Caco-2 (cell line): Measurements from ENCODE around the gene CDK2. TPM values are rescaled to one million over a fixed set of nuclear protein-coding genes. Genes with fewer than 3 reads are reported as not detected.
"Not testable (repeated sequence)": the region's sequence is repeated elsewhere in the genome, so short reads cannot be mapped to it uniquely, and the experiment has no call there.

Source experiments
- Bru-seq: library from RNA; stranded (reverse); fragments of 400-500 nt; gene quantifications from one replicate; lab custom pipeline; 2021; lab: Mats Ljungman, UMichigan
- BruChase-seq, 2 experiments: library from RNA; stranded (reverse); fragments of 400-500 nt; gene quantifications; one replicate each; lab custom pipeline; 2021; lab: Mats Ljungman, UMichigan
- BruUV-seq: library from RNA; stranded (reverse); fragments of 400-500 nt; replicated peaks from 2 replicates; lab custom pipeline; 2021; lab: Mats Ljungman, UMichigan
- CTCF ChIA-PET: fragments of 300-600 bp; sonication (Branson Sonifier 250); formaldehyde crosslinking; loops from one replicate; lab custom pipeline; 2022; ENCODE audit warnings: antibody characterized with exemption; lab: Charles Lee
- POLR2A ChIA-PET: fragments of 300-600 bp; sonication (Branson Sonifier 250); formaldehyde crosslinking; loops from one replicate; lab custom pipeline; 2022; ENCODE audit warnings: antibody characterized with exemption; lab: Charles Lee
- DNase-seq, 2 experiments: peaks; one replicate each; pipeline versions ENCODE4 v3.0.0 to v3.0.0-alpha.2; 2020 to 2022
- H3K27me3 ChIP-seq: replicated peaks from 2 replicates; pipeline ENCODE4 v1.6.0; 2011; ENCODE audit warnings: low read length; ENCODE audit not compliant: control insufficient read depth, insufficient read depth
- H3K36me3 ChIP-seq: 2 replicates; pipeline ENCODE4 v1.5.1; 2011; ENCODE audit warnings: low read length; ENCODE audit not compliant: control insufficient read depth, insufficient read depth
- H3K4me1 ChIP-seq: fragments of 250-450 bp; sonication (Bioruptor Pico); 2 replicates; pipeline ENCODE4 v1.5.1; 2020; ENCODE audit warnings: mild to moderate bottlenecking
- H3K4me3 ChIP-seq: 2 replicates; pipeline ENCODE4 v1.5.1; 2011; ENCODE audit warnings: low read depth, mild to moderate bottlenecking, control low read depth, low read length
- H3K9me3 ChIP-seq: fragments of 250-450 bp; sonication (Bioruptor Pico); 2 replicates; pipeline ENCODE4 v1.5.1; 2020; ENCODE audit warnings: mild to moderate bottlenecking, moderate library complexity
- H3K27ac Mint-ChIP-seq: one replicate; pipeline ENCODE4 v1.8.0; 2022; ENCODE audit warnings: mixed read lengths; ENCODE audit not compliant: unreplicated experiment
- H3K27me3 Mint-ChIP-seq: one replicate; pipeline ENCODE4 v1.8.0; 2022; ENCODE audit warnings: mixed read lengths; ENCODE audit not compliant: insufficient read depth, unreplicated experiment
- H3K36me3 Mint-ChIP-seq: one replicate; pipeline ENCODE4 v1.8.0; 2022; ENCODE audit warnings: mild to moderate bottlenecking, mixed read lengths; ENCODE audit not compliant: insufficient read depth, unreplicated experiment
- H3K4me1 Mint-ChIP-seq: one replicate; pipeline ENCODE4 v1.8.0; 2022; ENCODE audit warnings: low read depth, mixed read lengths; ENCODE audit not compliant: unreplicated experiment
- H3K4me3 Mint-ChIP-seq: one replicate; pipeline ENCODE4 v1.8.0; 2022; ENCODE audit warnings: mild to moderate bottlenecking, moderate library complexity, mixed read lengths; ENCODE audit not compliant: unreplicated experiment
- H3K9me3 Mint-ChIP-seq: one replicate; pipeline ENCODE4 v1.8.0; 2022; ENCODE audit warnings: mixed read lengths; ENCODE audit not compliant: unreplicated experiment
- CTCF ChIP-seq, 2 experiments: fragments of 200-600 bp in 1 of 2; IDR thresholded peaks; 1 replicate in 1 of 2; 2 replicates in 1 of 2; pipeline versions ENCODE4 v1.5.1 to v1.8.0; 2011 to 2022; ENCODE audit warnings: antibody characterized with exemption in 1 of 2, control low read depth in 1 of 2, inconsistent platforms in 1 of 2, low read depth in 1 of 2, low read length in 1 of 2, mild to moderate bottlenecking in 1 of 2, moderate library complexity in 1 of 2; ENCODE audit not compliant: insufficient read depth in 1 of 2, severe bottlenecking in 1 of 2, unreplicated experiment in 1 of 2
- intact Hi-C: fragments of 100-400 bp; cut with micrococcal nuclease; formaldehyde crosslinking; loops from one replicate; pipeline ENCODE4 v1.10.0; 2022; ENCODE audit not compliant: unreplicated experiment
- long read RNA-seq: library from polyadenylated mRNA; stranded (forward); transcript quantifications from one replicate; pipeline ENCODE4 v2.0.0, GENCODE V29; 2022
- total RNA-seq: library from RNA; stranded (reverse); gene quantifications from 2 replicates; pipeline ENCODE4 v1.2.3, GENCODE V29; 2022

Gene CDK2
- total RNA-seq (103 and 110 TPM in 2 replicates), Bru-seq, nascent RNA (percentile 91 among the genes with signal in this experiment), BruChase-seq, experiment 1, labeled RNA remaining after a 2-hour chase (percentile 98 among the genes with signal in this experiment), BruChase-seq, experiment 2, labeled RNA remaining after a 6-hour chase (percentile 98 among the genes with signal in this experiment)
- long read RNA-seq, transcript CDK2-201 (7 exons, 2,296 nt): major isoform, 141 of 185 reads
- long read RNA-seq, transcript CDK2-208 (6 exons, 2,598 nt): minor isoform, 6 of 185 reads
- long read RNA-seq, transcript CDK2-202 (6 exons, 1,260 nt): minor isoform, 10 of 185 reads
- long read RNA-seq, partial matches to known transcripts: 14 of 185 reads
- long read RNA-seq, other reads (novel, unspliced or antisense): 11 of 185 reads

GRCh38 chr12:55966408-55967281 is at the start of gene CDK2:
Gene CDK2, plus strand, starts transcription at chr12:55966830. Its CDS starts 179 bp downstream, at chr12:55967009.
- H3K9me3 Mint-ChIP-seq: no peaks in the 10 kb centered on the region
- H3K36me3 Mint-ChIP-seq: peaks cover 52% of the 10 kb centered on the region
- Histone ChIP-seq H3K27me3 (no peaks in the 10 kb centered on the region), H3K36me3 (no peaks in the 10 kb centered on the region), H3K4me3 (peak within 1 kb of the TSS; percentile 90), H3K4me1 (peaks cover 33% of the 10 kb centered on the region), H3K9me3 (no peaks in the 10 kb centered on the region)
- peak within 1 kb of the TSS; percentile 95 for H3K27ac Mint-ChIP-seq
- no peak for TF ChIP-seq CTCF (IDR thresholded peaks at IDR 0.05; ENCODE audit: insufficient read depth in 1 of 2, low read depth in 1 of 2, low read length in 1 of 2, severe bottlenecking in 1 of 2, unreplicated experiment in 1 of 2)
- ChIA-PET POLR2A (interaction anchor here (0.5 to 1.6 kb wide), 2 partner anchors 8 to 73 kb away, joined by 3 to 5 read pairs; partner anchors contain the start of gene RAB5B), CTCF (interaction anchor here (0.7 to 0.9 kb wide), 2 partner anchors 10 to 1249 kb away, joined by 3 to 8 read pairs; no protein-coding TSS in a partner anchor)
- H3K4me3 Mint-ChIP-seq: peak within 1 kb of the TSS; percentile 98
- intact Hi-C loops: loop anchor here (1.0 kb wide), 1 partner anchor 10 kb away; no protein-coding TSS in a partner anchor
- peak; percentile 91 to 96 for DNase-seq
- BruUV-seq: TSS peak; percentile 61
- no peaks in the 10 kb centered on the region for H3K27me3 Mint-ChIP-seq
- H3K4me1 Mint-ChIP-seq: peaks cover 23% of the 10 kb centered on the region

- H3K4me1 ChIP-seq, BruUV-seq, H3K27me3 ChIP-seq, H3K36me3 ChIP-seq, H3K9me3 Mint-ChIP-seq, H3K4me3 Mint-ChIP-seq, H3K4me3 ChIP-seq, H3K27me3 Mint-ChIP-seq, H3K27ac Mint-ChIP-seq, DNase-seq, H3K9me3 ChIP-seq, POLR2A ChIA-PET, intact Hi-C loops, CTCF ChIA-PET, H3K4me1 Mint-ChIP-seq: not testable (repeated sequence)
- H3K36me3 Mint-ChIP-seq: peaks cover 45% of the 10 kb centered on the region
These were observed 47.6 kb upstream of the CDK2 start for GRCh38 chr12:55919032-55919431.

GRCh38 chr12:55922126-55922525 is 44.5 kb upstream of the CDK2 start:
- BruUV-seq: no TSS peak
- Mint-ChIP-seq H3K27ac (no peak overlapping the region), H3K4me1 (peaks cover 12% of the 10 kb centered on the region), H3K27me3 (no peaks in the 10 kb centered on the region), H3K9me3 (no peaks in the 10 kb centered on the region), H3K36me3 (peaks cover 44% of the 10 kb centered on the region), H3K4me3 (no peak overlapping the region)
- intact Hi-C loops: no loop called here
- ChIA-PET CTCF (interaction anchor here (1.0 kb wide), 1 partner anchor 52 kb away, joined by 3 read pairs; no protein-coding TSS in a partner anchor), POLR2A (no interaction called here)
- H3K9me3 ChIP-seq: no peaks in the 10 kb centered on the region
- no peak for DNase-seq
- H3K4me1 ChIP-seq: no peaks in the 10 kb centered on the region; the same call in 1 of the 2 replicates
- peaks cover 1% of the 10 kb centered on the region for H3K36me3 ChIP-seq
- no peak overlapping the region for H3K4me3 ChIP-seq
- TF ChIP-seq CTCF (IDR thresholded peaks at IDR 0.05; ENCODE audit: insufficient read depth in 1 of 2, low read depth in 1 of 2, low read length in 1 of 2, severe bottlenecking in 1 of 2, unreplicated experiment in 1 of 2): no peak
- no peaks in the 10 kb centered on the region for H3K27me3 ChIP-seq

- H3K4me3 Mint-ChIP-seq, H3K9me3 ChIP-seq, H3K4me3 ChIP-seq, H3K27ac Mint-ChIP-seq, intact Hi-C loops, BruUV-seq, H3K27me3 Mint-ChIP-seq, H3K9me3 Mint-ChIP-seq, CTCF ChIA-PET, H3K4me1 ChIP-seq, POLR2A ChIA-PET, H3K36me3 ChIP-seq, DNase-seq, H3K27me3 ChIP-seq: not testable (repeated sequence)
- H3K4me1 Mint-ChIP-seq: peaks cover 18% of the 10 kb centered on the region
- H3K36me3 Mint-ChIP-seq: peaks cover 49% of the 10 kb centered on the region
These were observed 43.0 kb upstream of the CDK2 start for GRCh38 chr12:55923648-55924047.
